Large intestine (tissue), 3 donors: Measurements from ENCODE around the gene RAI2. TPM values are rescaled to one million over a fixed set of nuclear protein-coding genes. Genes with fewer than 3 reads are reported as not detected.
A peak's percentile ranks its signal among the peaks of the same experiment; 100 is the strongest.

Experiments used
- DNase-seq, 2 donors: peaks; one replicate each; pipeline versions ENCODE4 v3.0.0 to v3.0.0-alpha.2; 2013
- H3K27ac ChIP-seq: one replicate; pipeline ENCODE4 v1.5.1; 2013; ENCODE audit warnings: low read length
- H3K27me3 ChIP-seq: 2 replicates; pipeline ENCODE4 v1.6.1; 2013; ENCODE audit warnings: low read length; ENCODE audit not compliant: control insufficient read depth, insufficient read depth
- H3K36me3 ChIP-seq: 2 replicates; pipeline ENCODE4 v1.6.1; 2013; ENCODE audit warnings: low read length; ENCODE audit not compliant: control insufficient read depth, insufficient read depth
- H3K4me1 ChIP-seq: one replicate; pipeline ENCODE4 v1.6.1; 2013; ENCODE audit warnings: low read length; ENCODE audit not compliant: control insufficient read depth, insufficient read depth
- H3K4me3 ChIP-seq: one replicate; pipeline ENCODE4 v1.5.1; 2013; ENCODE audit warnings: low read length
- H3K9me3 ChIP-seq: one replicate; pipeline ENCODE4 v1.6.1; 2013; ENCODE audit warnings: mild to moderate bottlenecking, low read depth, low read length, moderate library complexity; ENCODE audit not compliant: control insufficient read depth
- WGBS: methylation state at CpG from one replicate; pipeline ENCODE4 v1.1.5; 2013; ENCODE audit warnings: low lambda C conversion rate; ENCODE audit not compliant: insufficient coverage; 5-methylcytosine and 5-hydroxymethylcytosine counted together
- polyA plus RNA-seq: library from polyadenylated mRNA; unstranded; fragments of 120-200 nt; gene quantifications from one replicate; pipeline ENCODE4 v1.2.1, GENCODE V29; 2013

The RAI2 gene
- polyA plus RNA-seq, 1 donor, result 5.9 TPM

- Histone ChIP-seq H3K27ac (no peak overlapping the region), H3K27me3 (peaks cover 4% of the 10 kb centered on the region), H3K4me3 (no peak overlapping the region), H3K9me3 (no peaks in the 10 kb centered on the region), H3K4me1 (peaks cover 3% of the 10 kb centered on the region), H3K36me3 (no peaks in the 10 kb centered on the region)
- WGBS, result no CpG with 5 or more reads among the region's 3 CpGs
- no peak for DNase-seq
Observed at GRCh38 chrX:17814059-17814458, 47.0 kb downstream of the RAI2 start.

GRCh38 chrX:17813277-17813676, 47.8 kb downstream of the RAI2 start:
- no peak overlapping the region for H3K27ac ChIP-seq
- DNase-seq, result peak in 1 of 2 donors; percentile 57
- no peak overlapping the region for H3K4me3 ChIP-seq
- WGBS, result no CpG with 5 or more reads among the region's 3 CpGs
- H3K9me3 ChIP-seq, result no peaks in the 10 kb centered on the region
- peaks cover 4% of the 10 kb centered on the region for H3K27me3 ChIP-seq
- H3K4me1 ChIP-seq, result peaks cover 3% of the 10 kb centered on the region
- no peaks in the 10 kb centered on the region for H3K36me3 ChIP-seq

- WGBS, result 17% methylated on average over 1 of the region's 1 CpG
- no peak overlapping the region for H3K27ac ChIP-seq
- no peaks in the 10 kb centered on the region for H3K9me3 ChIP-seq
- H3K36me3 ChIP-seq, result no peaks in the 10 kb centered on the region
- peaks cover 4% of the 10 kb centered on the region for H3K27me3 ChIP-seq
- H3K4me1 ChIP-seq, result peaks cover 3% of the 10 kb centered on the region
- DNase-seq, result no peak
- no peak overlapping the region for H3K4me3 ChIP-seq
Observed at GRCh38 chrX:17812763-17813162, 48.3 kb downstream of the RAI2 start.

GRCh38 chrX:17809984-17810383, 51.1 kb downstream of the RAI2 start:
- no peaks in the 10 kb centered on the region for H3K9me3 ChIP-seq
- no peak for DNase-seq
- no peaks in the 10 kb centered on the region for H3K36me3 ChIP-seq
- no CpG with 5 or more reads among the region's 6 CpGs for WGBS
- peaks cover 3% of the 10 kb centered on the region for H3K4me1 ChIP-seq
- no peaks in the 10 kb centered on the region for H3K27me3 ChIP-seq
- H3K27ac ChIP-seq, result no peak overlapping the region
- no peak overlapping the region for H3K4me3 ChIP-seq

GRCh38 chrX:17809273-17809672, 51.8 kb downstream of the RAI2 start:
- H3K9me3 ChIP-seq, result no peaks in the 10 kb centered on the region
- no peak overlapping the region for H3K4me3 ChIP-seq
- no CpG with 5 or more reads among the region's 4 CpGs for WGBS
- no peak overlapping the region for H3K27ac ChIP-seq
- H3K4me1 ChIP-seq, result peaks cover 3% of the 10 kb centered on the region
- DNase-seq, result no peak
- H3K27me3 ChIP-seq, result no peaks in the 10 kb centered on the region
- H3K36me3 ChIP-seq, result no peaks in the 10 kb centered on the region

- no peaks in the 10 kb centered on the region for H3K9me3 ChIP-seq
- DNase-seq, result no peak
- no CpG with 5 or more reads among the region's 6 CpGs for WGBS
- no peaks in the 10 kb centered on the region for H3K27me3 ChIP-seq
- no peak overlapping the region for H3K4me3 ChIP-seq
- H3K36me3 ChIP-seq, result no peaks in the 10 kb centered on the region
- H3K4me1 ChIP-seq, result no peaks in the 10 kb centered on the region
- no peak overlapping the region for H3K27ac ChIP-seq
Observed at GRCh38 chrX:17805120-17805519, 56.0 kb downstream of the RAI2 start.

- no peaks in the 10 kb centered on the region for H3K36me3 ChIP-seq
- no peaks in the 10 kb centered on the region for H3K27me3 ChIP-seq
- H3K4me1 ChIP-seq, result no peaks in the 10 kb centered on the region
- H3K4me3 ChIP-seq, result no peak overlapping the region
- whole genome bisulfite sequencing, result 100% methylated on average over 1 of the region's 4 CpGs
- H3K27ac ChIP-seq, result no peak overlapping the region
- H3K9me3 ChIP-seq, result no peaks in the 10 kb centered on the region
- no peak for DNase-seq
Observed at GRCh38 chrX:17803449-17803848, 57.6 kb downstream of the RAI2 start.

GRCh38 chrX:17802756-17803155, 58.3 kb downstream of the RAI2 start:
- no peaks in the 10 kb centered on the region for H3K4me1 ChIP-seq
- H3K36me3 ChIP-seq, result no peaks in the 10 kb centered on the region
- no CpG with 5 or more reads among the region's 7 CpGs for WGBS
- H3K27me3 ChIP-seq, result no peaks in the 10 kb centered on the region
- no peak overlapping the region for H3K27ac ChIP-seq
- H3K4me3 ChIP-seq, result no peak overlapping the region
- no peak for DNase-seq
- no peaks in the 10 kb centered on the region for H3K9me3 ChIP-seq

GRCh38 chrX:17801431-17801830, 59.7 kb downstream of the RAI2 start:
- no peaks in the 10 kb centered on the region for H3K36me3 ChIP-seq
- no CpG with 5 or more reads among the region's 13 CpGs for WGBS
- H3K9me3 ChIP-seq, result no peaks in the 10 kb centered on the region
- no peak for DNase-seq
- H3K4me3 ChIP-seq, result no peak overlapping the region
- no peaks in the 10 kb centered on the region for H3K4me1 ChIP-seq
- H3K27me3 ChIP-seq, result no peaks in the 10 kb centered on the region
- H3K27ac ChIP-seq, result no peak overlapping the region

- no peak overlapping the region for H3K27ac ChIP-seq
- H3K27me3 ChIP-seq, result no peaks in the 10 kb centered on the region
- H3K36me3 ChIP-seq, result no peaks in the 10 kb centered on the region
- no CpG with 5 or more reads among the region's 4 CpGs for WGBS
- DNase-seq, result no peak
- no peaks in the 10 kb centered on the region for H3K4me1 ChIP-seq
- no peaks in the 10 kb centered on the region for H3K9me3 ChIP-seq
- no peak overlapping the region for H3K4me3 ChIP-seq
Observed at GRCh38 chrX:17798921-17799320, 62.2 kb downstream of the RAI2 start.

- H3K36me3 ChIP-seq, result no peaks in the 10 kb centered on the region
- no peak overlapping the region for H3K27ac ChIP-seq
- no peak overlapping the region for H3K4me3 ChIP-seq
- H3K27me3 ChIP-seq, result no peaks in the 10 kb centered on the region
- no CpG with 5 or more reads among the region's 1 CpG for WGBS
- no peaks in the 10 kb centered on the region for H3K4me1 ChIP-seq
- no peaks in the 10 kb centered on the region for H3K9me3 ChIP-seq
- no peak for DNase-seq
Observed at GRCh38 chrX:17792826-17793225, 68.3 kb downstream of the RAI2 start.
